Chondrocyte (in vitro differentiated cells): Measurements from ENCODE around the gene ADAM12. TPM values are rescaled to one million over a fixed set of nuclear protein-coding genes. Genes with fewer than 3 reads are reported as not detected.

Source experiments
- DNase-seq: peaks from one replicate; pipeline ENCODE4 v3.0.0; 2021; ENCODE audit warnings: mixed read lengths, low spot score
- H3K27ac Mint-ChIP-seq: one replicate; pipeline ENCODE4 v1.8.0; 2021; ENCODE audit warnings: mild to moderate bottlenecking, moderate library complexity, mixed read lengths; ENCODE audit not compliant: unreplicated experiment
- H3K27me3 Mint-ChIP-seq: 2 replicates; pipeline ENCODE4 v1.8.0; 2021; ENCODE audit warnings: low read depth, mixed read lengths
- H3K36me3 Mint-ChIP-seq: 2 replicates; pipeline ENCODE4 v1.8.0; 2021; ENCODE audit warnings: low read depth, mixed read lengths
- H3K4me1 Mint-ChIP-seq: 2 replicates; pipeline ENCODE4 v1.8.0; 2021; ENCODE audit warnings: low read depth, mild to moderate bottlenecking, mixed read lengths
- H3K4me3 Mint-ChIP-seq: one replicate; pipeline ENCODE4 v1.8.0; 2021; ENCODE audit warnings: mild to moderate bottlenecking, moderate library complexity, mixed read lengths; ENCODE audit not compliant: unreplicated experiment
- H3K9me3 Mint-ChIP-seq: 2 replicates; pipeline ENCODE4 v1.8.0; 2021; ENCODE audit warnings: low read depth, mixed read lengths
- total RNA-seq: library from RNA; stranded (reverse); gene quantifications from 3 replicates; pipeline ENCODE4 v1.2.1, GENCODE V29; 2021
- TF ChIP-seq, protein P1 (sequence below): fragments of 200-600 bp; sonication (generic); IDR thresholded peaks from 2 replicates; pipeline ENCODE4 v1.5.0; 2021; ENCODE audit warnings: antibody characterized with exemption, mild to moderate bottlenecking, moderate library complexity

ADAM12 gene
- total RNA-seq, 1 donor from 2014 or later, result 175 TPM

DNA sequence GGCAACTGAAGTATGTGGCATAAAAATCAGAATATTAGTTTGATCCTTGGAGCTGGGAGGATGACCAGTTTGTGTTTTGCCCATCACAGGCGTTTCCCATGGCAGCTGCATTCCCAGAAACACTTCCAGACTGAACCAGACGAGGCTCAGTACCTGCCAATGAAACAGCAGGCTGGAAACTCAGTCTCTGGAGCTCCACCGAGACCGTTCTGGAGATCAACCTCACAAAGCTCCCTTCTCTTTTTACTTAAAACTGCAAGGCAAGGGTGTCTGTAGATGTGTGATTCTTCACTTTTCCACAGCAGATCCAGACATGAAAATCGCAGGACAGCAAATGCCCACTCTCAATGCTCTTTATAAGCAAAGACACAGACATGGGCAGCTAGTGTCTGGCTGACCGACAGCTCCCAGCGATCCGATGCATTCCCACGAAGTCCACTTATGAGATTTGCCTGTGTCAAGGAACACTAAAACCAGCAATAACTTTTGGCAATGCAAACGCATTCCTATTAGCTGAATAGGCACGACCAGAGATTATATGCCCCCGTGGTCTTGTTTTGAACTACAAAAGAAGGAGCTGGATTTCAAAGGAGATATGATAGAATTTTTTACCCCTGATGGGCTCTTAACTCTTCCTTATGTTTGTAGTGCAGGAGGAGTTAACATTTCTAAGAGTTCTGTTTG lies 72.6 kb downstream of the ADAM12 start:
- H3K9me3 Mint-ChIP-seq, result peaks cover 3% of the 10 kb centered on the region
- H3K36me3 Mint-ChIP-seq, result peaks cover 10% of the 10 kb centered on the region
- H3K27ac Mint-ChIP-seq, result peak overlapping the region; percentile 94
- peak overlapping the region; percentile 43 for H3K4me3 Mint-ChIP-seq
- TF ChIP-seq, protein P1, sequence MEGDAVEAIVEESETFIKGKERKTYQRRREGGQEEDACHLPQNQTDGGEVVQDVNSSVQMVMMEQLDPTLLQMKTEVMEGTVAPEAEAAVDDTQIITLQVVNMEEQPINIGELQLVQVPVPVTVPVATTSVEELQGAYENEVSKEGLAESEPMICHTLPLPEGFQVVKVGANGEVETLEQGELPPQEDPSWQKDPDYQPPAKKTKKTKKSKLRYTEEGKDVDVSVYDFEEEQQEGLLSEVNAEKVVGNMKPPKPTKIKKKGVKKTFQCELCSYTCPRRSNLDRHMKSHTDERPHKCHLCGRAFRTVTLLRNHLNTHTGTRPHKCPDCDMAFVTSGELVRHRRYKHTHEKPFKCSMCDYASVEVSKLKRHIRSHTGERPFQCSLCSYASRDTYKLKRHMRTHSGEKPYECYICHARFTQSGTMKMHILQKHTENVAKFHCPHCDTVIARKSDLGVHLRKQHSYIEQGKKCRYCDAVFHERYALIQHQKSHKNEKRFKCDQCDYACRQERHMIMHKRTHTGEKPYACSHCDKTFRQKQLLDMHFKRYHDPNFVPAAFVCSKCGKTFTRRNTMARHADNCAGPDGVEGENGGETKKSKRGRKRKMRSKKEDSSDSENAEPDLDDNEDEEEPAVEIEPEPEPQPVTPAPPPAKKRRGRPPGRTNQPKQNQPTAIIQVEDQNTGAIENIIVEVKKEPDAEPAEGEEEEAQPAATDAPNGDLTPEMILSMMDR, result no peak
- peaks cover 34% of the 10 kb centered on the region for H3K4me1 Mint-ChIP-seq
- DNase-seq, result no peak
- H3K27me3 Mint-ChIP-seq, result no peaks in the 10 kb centered on the region

DNA sequence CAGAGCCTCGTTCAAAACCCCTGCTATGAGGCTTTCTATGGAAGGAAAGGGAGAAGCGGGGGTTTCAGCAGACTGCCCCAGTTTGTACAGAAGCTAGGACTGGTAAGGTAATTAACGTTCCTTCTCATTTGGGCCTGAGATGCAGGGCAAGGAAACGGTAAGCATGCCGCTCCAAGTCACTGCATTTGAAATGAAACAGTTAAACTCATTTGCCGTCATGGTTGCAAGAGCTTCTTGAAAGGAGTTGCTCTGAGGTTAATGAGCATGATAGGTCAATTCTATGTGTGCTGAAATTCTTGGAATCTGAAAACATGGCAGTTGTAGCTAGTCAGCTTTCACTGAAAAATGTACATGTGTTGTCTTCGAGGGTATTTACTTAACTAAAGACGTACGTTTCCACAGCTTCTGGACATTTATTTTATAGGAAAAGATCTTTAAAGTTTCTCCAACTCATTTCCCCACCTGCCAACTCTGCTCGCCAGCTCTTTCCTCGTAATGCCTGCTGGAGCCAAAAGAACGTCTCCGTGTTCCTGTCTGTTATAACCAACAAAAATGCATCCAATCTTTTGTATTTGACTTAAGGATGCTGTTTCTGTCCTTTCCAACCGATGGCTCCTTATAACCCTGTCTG lies 73.3 kb downstream of the ADAM12 start:
- Mint-ChIP-seq H3K9me3 (peaks cover 3% of the 10 kb centered on the region), H3K27ac (peak overlapping the region; percentile 94), H3K36me3 (peaks cover 8% of the 10 kb centered on the region)

DNA sequence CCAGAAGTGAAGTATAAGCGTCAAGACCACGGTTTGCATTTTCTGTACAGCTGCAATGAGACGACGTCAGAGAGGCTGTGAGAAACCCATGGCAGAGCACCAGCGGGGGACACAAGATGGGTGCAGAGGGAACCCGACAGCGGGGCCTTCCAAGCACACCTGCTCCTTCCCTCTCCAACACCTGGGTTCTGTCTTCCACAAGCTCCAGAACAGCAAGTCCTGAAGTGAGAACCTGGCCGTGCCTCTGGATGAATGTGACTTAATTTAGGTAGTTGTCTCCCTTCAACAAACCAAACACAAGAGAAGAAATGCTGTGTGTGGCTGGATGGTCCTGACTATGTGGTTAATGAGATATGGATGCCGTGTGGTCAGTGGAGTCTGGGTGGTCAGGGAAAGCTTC lies 76.1 kb downstream of the ADAM12 start:
- TF ChIP-seq, protein P1, result no peak
- DNase-seq, result no peak
- Mint-ChIP-seq H3K4me3 (no peak overlapping the region), H3K27me3 (no peaks in the 10 kb centered on the region), H3K9me3 (peaks cover 5% of the 10 kb centered on the region), H3K27ac (no peak overlapping the region), H3K36me3 (peaks cover 13% of the 10 kb centered on the region), H3K4me1 (peaks cover 49% of the 10 kb centered on the region)

More for the DNA sequence above, 73.3 kb downstream of the ADAM12 start:
- TF ChIP-seq, protein P1, result no peak
- Mint-ChIP-seq H3K4me1 (peaks cover 37% of the 10 kb centered on the region), H3K27me3 (no peaks in the 10 kb centered on the region), H3K4me3 (no peak overlapping the region)
- DNase-seq, result no peak

DNA sequence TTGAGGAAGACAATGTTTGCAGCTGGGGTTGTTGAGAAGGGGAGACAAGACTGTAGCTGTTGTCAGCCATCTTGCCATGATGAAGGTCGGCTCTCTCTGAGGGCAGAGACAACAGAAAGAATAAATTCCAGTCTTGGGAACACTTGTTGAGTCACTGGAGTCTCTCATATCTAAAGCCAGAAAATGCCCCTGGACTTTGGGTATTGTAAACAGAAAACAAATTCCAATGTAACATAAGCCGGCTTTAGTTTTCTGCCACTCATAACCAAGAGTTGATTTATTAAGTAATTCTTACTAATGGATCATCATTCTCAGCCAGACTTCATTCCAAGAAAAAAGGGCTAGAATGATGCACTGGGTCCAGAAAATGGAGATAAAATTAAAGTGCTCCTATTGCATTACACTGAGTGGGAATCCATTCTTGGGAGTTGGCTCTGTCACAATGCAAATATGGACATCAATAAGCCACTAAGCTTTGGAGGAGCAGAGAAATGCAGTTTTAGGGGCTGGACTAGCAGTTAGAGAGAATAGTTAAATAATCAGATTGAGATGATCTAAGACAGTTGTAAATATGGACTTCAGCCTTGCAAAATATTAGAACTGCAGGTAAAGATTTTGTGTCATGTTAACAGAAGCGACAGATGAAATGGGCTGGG lies 78.9 kb downstream of the ADAM12 start:
- Mint-ChIP-seq H3K9me3 (peaks cover 15% of the 10 kb centered on the region), H3K4me1 (peaks cover 29% of the 10 kb centered on the region), H3K27me3 (no peaks in the 10 kb centered on the region), H3K4me3 (no peak overlapping the region), H3K36me3 (peaks cover 11% of the 10 kb centered on the region), H3K27ac (no peak overlapping the region)
- TF ChIP-seq, protein P1, result no peak
- no peak for DNase-seq

DNA sequence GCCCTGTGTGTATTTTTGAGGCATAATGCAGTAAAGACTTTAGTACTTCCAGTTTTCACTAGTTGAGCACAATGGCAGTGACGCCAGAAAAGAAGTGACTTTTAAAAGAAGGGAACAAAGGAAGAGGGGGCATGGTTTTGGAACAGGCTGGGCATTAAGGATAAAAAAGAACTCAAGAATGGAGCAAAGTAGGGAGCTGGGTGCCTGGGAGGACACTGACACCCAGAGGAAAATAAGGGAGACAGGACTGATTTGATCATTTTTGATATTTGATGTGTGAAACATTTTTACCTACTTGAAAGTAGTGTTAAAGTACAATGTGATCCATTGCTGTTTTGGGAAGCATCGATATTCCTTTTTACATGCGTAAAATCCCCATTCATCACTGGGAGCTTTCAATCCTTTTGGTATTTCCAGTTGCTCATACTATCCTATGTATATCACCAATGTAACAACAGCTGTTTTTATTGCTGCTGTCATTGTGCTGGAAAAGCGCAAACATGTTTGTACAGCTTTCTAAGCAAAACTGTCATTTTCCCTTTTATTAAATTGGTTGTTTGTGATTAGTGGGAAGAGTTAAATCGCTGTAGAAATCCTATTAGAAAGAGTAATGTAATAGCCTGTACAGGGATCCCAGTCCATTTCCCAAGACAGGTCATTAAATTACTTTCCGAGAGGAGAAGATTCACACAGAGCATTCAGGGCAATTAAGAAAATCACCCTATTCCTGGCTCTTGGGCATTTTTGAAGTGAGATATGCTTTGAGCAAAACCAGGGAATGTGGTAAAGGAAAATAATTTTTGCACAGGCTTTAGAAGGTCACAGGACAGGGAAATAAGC lies 85.2 kb downstream of the ADAM12 start:
- H3K27me3 Mint-ChIP-seq, result no peaks in the 10 kb centered on the region
- DNase-seq, result no peak
- H3K4me3 Mint-ChIP-seq, result no peak overlapping the region
- peaks cover 9% of the 10 kb centered on the region for H3K36me3 Mint-ChIP-seq
- H3K4me1 Mint-ChIP-seq, result peaks cover 6% of the 10 kb centered on the region
- no peak overlapping the region for H3K27ac Mint-ChIP-seq
- TF ChIP-seq, protein P1, result peak; percentile 72
- peaks cover 20% of the 10 kb centered on the region for H3K9me3 Mint-ChIP-seq
